HL-60/S4 (cell line): ENCODE data around the gene PROCR.
"Not testable (repeated sequence)": the region's sequence is repeated elsewhere in the genome, so short reads cannot be mapped to it uniquely, and the experiment has no call there.

Experiments
- in situ Hi-C: fragments of 300-500 bp; cut with MboI; formaldehyde crosslinking; loops from 2 replicates; pipeline ENCODE4 v1.14.3; 2022; ENCODE audit warnings: low sequenced_read_pairs

Gene PROCR

GRCh38 chr20:35160341-35160740, 11.5 kb upstream of the PROCR start:
- in situ Hi-C loops, result not testable (repeated sequence)

GRCh38 chr20:35164531-35164930, 7.3 kb upstream of the PROCR start:
- in situ Hi-C loops, result not testable (repeated sequence)

DNA sequence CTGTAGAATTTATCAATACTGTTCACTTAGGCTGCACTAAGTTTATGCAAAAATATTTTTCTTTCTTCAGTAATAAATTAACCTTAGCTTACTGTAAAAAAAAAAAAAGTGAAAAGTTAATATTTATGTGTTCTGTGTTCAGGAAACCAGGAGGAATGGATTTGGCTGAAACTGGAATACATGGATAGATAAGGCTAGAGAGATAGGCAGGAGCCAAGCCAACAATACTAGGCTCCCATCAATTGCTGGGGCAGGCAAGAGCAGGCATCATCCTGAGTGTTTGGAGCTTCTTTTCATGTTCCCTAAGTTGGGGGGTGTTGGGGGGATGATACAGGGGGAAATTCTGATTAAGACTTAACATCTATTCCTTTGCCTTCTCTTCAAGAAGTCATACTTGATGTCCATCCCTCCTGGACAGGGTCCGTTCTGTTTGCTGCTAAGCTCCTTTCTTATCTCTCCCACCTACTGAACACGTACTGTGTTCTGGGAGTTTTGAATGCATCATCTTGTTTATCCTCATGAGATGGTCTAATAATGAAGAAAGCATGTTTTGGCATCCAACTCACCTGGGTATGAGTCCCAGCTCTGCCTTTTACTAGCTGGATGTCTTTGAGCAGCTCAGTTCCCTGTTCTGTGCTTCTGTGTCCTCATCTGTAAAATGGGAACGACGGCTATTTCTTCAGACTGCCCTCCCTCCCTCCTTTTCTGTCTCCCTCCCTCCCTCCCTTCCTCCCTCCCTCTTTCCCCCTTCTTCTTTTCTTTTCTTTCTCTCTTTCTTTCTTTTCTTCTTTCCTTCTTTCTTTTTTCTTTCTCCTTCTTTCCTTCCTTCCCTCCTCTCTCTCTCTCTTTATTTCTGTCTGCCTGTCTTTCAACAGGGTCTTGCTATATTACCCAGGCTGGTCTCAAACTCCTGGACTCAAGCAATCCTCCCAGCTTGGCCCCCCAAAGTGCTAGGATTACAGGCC, 6.4 kb upstream of the PROCR start:
- in situ Hi-C loops, result no loop called here

DNA sequence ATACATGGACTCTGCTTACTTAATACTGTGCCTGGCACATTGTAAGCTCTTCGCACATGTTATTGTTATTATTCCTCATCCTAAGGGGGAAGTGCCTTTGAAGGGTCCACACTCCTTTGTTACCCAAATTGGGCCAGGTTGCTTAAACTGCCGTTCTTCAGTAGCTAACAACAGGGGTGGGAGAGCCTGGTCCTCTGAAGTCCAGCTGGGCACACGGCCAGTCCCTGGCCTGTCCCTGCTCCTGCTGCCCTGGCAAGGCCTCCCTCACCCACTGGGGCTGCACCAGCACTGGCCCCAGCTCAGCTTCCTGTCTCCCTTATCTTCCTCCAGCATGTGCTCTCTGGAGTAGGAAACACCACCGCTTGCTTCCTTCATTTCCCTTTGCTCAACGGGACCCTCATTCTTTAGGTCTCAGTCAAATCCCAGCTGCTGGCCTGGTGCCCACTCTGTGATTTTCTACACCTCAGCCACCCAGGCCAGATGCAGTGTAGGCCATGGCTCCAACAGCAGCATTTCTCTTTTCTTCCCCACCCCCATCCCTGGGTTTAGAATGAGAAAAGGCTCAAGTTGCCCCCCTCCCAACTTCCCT, 5.5 kb upstream of the PROCR start:
- in situ Hi-C loops, result no loop called here

DNA sequence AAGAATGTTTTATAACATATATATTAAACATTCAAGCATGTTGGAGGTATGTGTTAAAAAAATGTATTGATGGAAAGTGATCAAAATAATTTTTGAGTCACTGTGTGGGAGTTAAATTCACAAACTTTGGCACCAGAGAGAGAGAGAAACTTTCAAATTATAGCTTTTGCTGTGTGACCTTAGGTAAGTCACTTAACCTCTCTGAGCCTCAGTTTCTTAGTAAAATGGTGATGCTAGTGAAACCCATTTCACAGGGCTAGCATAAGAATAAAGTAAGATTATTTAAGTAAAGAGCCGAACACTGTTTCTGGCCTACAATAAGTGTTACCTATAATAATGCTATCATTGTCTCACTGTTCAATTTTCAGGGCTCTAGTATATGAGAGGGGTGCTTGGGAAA, 4.1 kb upstream of the PROCR start:
- in situ Hi-C loops, result no loop called here

DNA sequence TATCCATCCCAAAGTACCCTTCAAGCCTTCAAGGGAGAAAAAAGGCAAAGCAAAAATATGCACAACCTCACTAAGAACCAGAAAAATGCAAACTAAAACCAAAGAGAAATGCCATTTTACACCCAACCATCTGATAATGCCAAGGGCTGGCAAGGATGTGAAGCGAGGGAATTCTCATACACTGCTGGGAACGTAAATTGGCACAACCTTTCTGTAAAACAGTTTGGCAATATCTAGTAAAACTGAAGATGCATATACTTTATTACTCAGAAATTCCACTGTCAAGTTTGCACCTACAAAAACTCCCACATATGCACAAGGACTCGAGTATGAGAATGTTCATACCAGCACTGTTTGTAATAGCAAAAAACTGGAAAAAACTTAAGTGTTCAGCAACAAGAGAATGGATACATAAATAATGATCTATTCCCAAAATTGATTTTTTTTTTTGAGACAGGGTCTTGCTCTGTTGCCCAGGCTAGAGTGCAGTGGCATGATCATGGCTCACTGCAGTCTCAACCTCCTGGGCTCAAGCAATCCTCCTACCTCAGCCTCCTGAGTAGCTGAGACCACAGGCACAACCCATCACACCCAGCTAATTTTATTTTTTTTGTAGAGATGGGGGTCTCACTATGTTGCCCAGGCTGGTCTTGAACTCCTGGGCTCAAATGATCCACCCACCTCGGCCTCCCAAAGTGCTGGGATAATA, 3.0 kb upstream of the PROCR start:
- in situ Hi-C loops, result not testable (repeated sequence)

- in situ Hi-C loops, result no loop called here
These were observed 477 bp upstream of the PROCR start for GRCh38 chr20:35171438-35171752.

DNA sequence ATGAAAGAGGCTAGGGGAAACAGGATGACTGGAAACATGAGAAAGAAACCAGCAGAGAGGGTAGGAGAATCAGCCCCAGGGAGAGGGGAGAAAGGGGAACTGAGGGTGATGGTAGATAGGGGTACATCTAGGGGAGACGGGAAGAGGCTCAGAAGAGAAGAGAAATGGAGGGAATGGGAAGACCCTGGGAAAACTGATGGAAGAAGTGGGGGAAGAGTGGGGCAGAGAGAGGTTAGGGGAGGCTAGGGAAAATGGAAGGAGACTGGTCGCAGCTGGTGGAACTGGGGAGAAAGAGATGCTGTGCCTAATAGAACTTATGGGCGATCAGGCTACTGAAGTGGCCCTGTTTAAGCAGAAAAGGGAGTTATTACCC, 548 bp downstream of the PROCR start:
- in situ Hi-C loops, result no loop called here

- in situ Hi-C loops, result no loop called here
These were observed 1.8 kb downstream of the PROCR start for GRCh38 chr20:35173576-35174192.

- in situ Hi-C loops, result no loop called here
These were observed 2.8 kb downstream of the PROCR start for GRCh38 chr20:35174458-35175216.

DNA sequence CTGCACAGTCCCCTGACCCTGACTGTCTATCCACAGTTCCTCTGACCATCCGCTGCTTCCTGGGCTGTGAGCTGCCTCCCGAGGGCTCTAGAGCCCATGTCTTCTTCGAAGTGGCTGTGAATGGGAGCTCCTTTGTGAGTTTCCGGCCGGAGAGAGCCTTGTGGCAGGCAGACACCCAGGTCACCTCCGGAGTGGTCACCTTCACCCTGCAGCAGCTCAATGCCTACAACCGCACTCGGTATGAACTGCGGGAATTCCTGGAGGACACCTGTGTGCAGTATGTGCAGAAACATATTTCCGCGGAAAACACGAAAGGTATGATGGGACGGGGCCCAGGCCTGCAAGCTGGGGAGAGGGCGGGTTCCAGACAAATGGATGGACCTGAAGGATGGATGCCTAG, 4.3 kb downstream of the PROCR start:
- in situ Hi-C loops, result no loop called here

DNA sequence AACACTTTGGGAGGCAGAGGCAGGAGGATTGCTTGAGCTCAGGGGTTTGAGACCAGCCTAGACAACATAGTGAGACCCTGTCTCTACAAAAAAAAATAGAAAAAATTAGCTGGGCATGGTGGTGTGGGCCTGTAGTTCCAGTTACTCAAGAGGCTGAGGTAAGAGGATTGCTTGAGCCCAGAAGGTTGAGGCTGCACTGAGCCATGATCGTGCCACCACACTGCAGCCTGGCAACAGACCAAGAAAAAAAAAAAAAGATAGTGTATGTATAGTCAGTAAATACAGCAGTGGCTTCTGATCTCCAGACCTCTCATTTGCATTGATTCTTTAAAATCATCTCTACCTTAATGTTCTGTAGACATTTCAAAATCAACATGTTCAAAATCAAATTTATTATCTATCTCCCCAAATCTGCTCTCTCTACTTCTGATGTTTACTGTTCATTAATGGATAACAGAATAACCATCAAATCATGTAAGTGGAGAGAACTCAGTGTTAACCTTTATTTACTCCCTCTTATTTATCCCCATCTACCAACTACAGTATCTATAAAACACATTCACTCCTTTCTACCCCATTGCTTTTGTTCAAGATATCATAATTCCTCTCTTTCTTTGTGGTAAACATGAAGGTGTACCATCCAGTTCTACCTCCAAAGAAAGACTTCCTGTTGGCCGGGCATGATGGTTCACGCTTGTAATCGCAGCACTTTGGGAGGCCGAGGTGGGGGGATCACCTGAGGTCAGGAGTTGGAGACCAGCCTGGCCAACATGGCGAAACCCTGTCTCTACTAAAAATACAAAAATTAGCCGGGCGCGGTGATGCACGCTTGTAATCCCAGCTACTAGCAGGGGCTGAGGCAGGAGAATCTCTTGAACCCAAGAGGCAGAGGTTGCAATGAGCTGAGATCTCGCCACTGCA, 7.7 kb downstream of the PROCR start:
- in situ Hi-C loops, result no loop called here

- in situ Hi-C loops, result no loop called here
These were observed 8.4 kb downstream of the PROCR start for GRCh38 chr20:35180266-35180665.

DNA sequence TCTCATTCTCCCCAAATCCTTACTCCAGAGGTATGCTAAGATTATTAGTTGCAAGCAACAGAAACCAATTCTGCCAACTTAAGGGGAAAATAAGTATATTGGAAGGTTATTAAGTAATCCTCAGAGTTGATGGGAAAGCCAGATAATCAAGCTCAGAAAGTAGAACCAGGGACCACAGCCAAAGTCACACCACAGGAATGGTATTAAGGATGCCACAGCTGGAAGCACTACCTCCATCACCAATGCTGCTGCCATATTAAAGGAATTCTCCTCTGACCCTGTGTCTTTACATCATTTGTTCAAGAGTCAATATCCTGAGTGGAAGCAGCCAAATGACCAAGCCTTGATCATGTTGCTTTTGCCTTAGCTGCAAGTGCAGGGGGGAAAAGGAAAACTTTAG, 9.9 kb downstream of the PROCR start:
- in situ Hi-C loops, result no loop called here

GRCh38 chr20:35186691-35187289, 14.9 kb downstream of the PROCR start:
- in situ Hi-C loops, result not testable (repeated sequence)

- in situ Hi-C loops, result no loop called here
These were observed 15.8 kb downstream of the PROCR start for GRCh38 chr20:35187584-35188190.

- in situ Hi-C loops, result not testable (repeated sequence)
These were observed 17.4 kb downstream of the PROCR start for GRCh38 chr20:35189223-35189622.

GRCh38 chr20:35190556-35190955, 18.7 kb downstream of the PROCR start:
- in situ Hi-C loops, result loop anchor here (10.0 kb wide), 1 partner anchor 56 kb away; no protein-coding TSS in a partner anchor
